ENCODE data around the gene ZNF521.

DNA sequence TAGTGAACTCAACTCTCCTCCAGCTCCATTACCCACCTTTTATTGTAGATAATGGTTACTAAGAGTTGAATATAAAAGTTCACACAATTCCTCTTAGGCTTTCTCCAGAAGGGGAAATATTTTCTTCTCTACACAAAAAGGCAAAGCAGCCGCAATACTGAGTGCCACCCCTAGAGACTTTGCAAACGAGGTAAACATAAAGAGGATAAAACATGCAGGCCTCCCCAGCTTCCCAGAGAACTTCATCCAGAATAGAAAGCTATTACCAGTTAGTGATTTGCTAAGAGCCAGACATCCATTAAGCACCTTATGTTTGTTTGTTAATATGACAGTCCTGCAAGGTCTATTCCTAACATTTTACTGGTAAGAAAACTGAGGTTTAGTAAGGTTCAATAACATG, 17.4 kb downstream of the ZNF521 start:
- TF ChIP-seq FOXM1 (IDR thresholded peaks at IDR 0.05; ENCODE audit: borderline replicate concordance, low read depth) (no peak), TAF1 (IDR thresholded peaks at IDR 0.05; ENCODE audit: low read depth) (no peak), CEBPB (IDR thresholded peaks at IDR 0.05) (no peak), YY1 (IDR thresholded peaks at IDR 0.05; ENCODE audit: low read depth) (no peak), CREB1 (IDR thresholded peaks at IDR 0.05; ENCODE audit: low read depth) (no peak), RAD21 (IDR thresholded peaks at IDR 0.05; ENCODE audit: low read depth) (no peak), TEAD4 (IDR thresholded peaks at IDR 0.05) (no peak), EP300 (IDR thresholded peaks at IDR 0.05; ENCODE audit: borderline replicate concordance) (no peak)
- TF ChIP-seq, protein P1, sequence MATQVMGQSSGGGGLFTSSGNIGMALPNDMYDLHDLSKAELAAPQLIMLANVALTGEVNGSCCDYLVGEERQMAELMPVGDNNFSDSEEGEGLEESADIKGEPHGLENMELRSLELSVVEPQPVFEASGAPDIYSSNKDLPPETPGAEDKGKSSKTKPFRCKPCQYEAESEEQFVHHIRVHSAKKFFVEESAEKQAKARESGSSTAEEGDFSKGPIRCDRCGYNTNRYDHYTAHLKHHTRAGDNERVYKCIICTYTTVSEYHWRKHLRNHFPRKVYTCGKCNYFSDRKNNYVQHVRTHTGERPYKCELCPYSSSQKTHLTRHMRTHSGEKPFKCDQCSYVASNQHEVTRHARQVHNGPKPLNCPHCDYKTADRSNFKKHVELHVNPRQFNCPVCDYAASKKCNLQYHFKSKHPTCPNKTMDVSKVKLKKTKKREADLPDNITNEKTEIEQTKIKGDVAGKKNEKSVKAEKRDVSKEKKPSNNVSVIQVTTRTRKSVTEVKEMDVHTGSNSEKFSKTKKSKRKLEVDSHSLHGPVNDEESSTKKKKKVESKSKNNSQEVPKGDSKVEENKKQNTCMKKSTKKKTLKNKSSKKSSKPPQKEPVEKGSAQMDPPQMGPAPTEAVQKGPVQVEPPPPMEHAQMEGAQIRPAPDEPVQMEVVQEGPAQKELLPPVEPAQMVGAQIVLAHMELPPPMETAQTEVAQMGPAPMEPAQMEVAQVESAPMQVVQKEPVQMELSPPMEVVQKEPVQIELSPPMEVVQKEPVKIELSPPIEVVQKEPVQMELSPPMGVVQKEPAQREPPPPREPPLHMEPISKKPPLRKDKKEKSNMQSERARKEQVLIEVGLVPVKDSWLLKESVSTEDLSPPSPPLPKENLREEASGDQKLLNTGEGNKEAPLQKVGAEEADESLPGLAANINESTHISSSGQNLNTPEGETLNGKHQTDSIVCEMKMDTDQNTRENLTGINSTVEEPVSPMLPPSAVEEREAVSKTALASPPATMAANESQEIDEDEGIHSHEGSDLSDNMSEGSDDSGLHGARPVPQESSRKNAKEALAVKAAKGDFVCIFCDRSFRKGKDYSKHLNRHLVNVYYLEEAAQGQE (IDR thresholded peaks at IDR 0.05; ENCODE audit: low read depth), result no peak
- TF ChIP-seq, protein P2, sequence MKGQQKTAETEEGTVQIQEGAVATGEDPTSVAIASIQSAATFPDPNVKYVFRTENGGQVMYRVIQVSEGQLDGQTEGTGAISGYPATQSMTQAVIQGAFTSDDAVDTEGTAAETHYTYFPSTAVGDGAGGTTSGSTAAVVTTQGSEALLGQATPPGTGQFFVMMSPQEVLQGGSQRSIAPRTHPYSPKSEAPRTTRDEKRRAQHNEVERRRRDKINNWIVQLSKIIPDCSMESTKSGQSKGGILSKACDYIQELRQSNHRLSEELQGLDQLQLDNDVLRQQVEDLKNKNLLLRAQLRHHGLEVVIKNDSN (IDR thresholded peaks at IDR 0.05), result no peak
- TF ChIP-seq, protein P3, sequence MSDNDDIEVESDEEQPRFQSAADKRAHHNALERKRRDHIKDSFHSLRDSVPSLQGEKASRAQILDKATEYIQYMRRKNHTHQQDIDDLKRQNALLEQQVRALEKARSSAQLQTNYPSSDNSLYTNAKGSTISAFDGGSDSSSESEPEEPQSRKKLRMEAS (IDR thresholded peaks at IDR 0.05), result no peak
